Mammary epithelial cell (primary cell): Measurements from ENCODE around the gene MIB1.

ENCODE experiments used
- EZH2 ChIP-seq: IDR thresholded peaks from 2 replicates; pipeline ENCODE4 v1.6.1; 2012; ENCODE audit warnings: low read length, inconsistent platforms, borderline replicate concordance
- TF ChIP-seq, protein P1 (sequence below), 2 donors: IDR thresholded peaks in 1 of 2; conservative IDR thresholded peaks in 1 of 2; 2 replicates each; pipeline ENCODE4 v1.5.1; 2011 to 2012; ENCODE audit warnings: inconsistent platforms in 2 of 2, low read length in 2 of 2, mild to moderate bottlenecking in 2 of 2, control low read depth in 1 of 2, low read depth in 1 of 2; ENCODE audit not compliant: insufficient read depth in 1 of 2; ENCODE audit errors: extremely low read depth in 1 of 2

DNA sequence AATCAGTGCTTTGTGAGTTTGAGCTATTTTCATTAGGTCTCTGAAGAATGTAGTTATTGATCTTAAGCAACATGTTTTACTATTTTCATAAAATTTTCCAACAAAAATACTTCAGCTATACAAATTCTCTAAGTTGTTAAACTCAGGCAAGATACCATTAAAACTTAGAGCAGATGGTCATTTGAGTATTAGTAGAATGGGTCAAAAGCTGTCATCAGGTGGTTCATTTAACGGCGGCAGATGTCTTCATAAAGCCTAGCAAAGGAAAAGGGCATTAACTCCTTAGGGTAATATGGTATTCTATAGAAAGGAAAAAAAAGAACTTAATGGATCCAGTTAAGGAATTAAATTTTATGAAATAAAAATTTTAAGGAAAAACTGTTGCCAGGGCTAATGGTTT, 19.2 kb downstream of the MIB1 start:
- TF ChIP-seq, protein P1, sequence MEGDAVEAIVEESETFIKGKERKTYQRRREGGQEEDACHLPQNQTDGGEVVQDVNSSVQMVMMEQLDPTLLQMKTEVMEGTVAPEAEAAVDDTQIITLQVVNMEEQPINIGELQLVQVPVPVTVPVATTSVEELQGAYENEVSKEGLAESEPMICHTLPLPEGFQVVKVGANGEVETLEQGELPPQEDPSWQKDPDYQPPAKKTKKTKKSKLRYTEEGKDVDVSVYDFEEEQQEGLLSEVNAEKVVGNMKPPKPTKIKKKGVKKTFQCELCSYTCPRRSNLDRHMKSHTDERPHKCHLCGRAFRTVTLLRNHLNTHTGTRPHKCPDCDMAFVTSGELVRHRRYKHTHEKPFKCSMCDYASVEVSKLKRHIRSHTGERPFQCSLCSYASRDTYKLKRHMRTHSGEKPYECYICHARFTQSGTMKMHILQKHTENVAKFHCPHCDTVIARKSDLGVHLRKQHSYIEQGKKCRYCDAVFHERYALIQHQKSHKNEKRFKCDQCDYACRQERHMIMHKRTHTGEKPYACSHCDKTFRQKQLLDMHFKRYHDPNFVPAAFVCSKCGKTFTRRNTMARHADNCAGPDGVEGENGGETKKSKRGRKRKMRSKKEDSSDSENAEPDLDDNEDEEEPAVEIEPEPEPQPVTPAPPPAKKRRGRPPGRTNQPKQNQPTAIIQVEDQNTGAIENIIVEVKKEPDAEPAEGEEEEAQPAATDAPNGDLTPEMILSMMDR (conservative IDR thresholded peaks at IDR 0.05 in 1 of 2, IDR thresholded peaks at IDR 0.05 in 1 of 2; ENCODE audit: extremely low read depth in 1 of 2, insufficient read depth in 1 of 2, low read depth in 1 of 2, low read length in 2 of 2): no peak
- no peak for TF ChIP-seq EZH2
